Smooth muscle cell (in vitro differentiated cells): Measurements from ENCODE around the gene CRMP1. TPM values are rescaled to one million over a fixed set of nuclear protein-coding genes. Genes with fewer than 3 reads are reported as not detected.

Source experiments
- DNase-seq: peaks from one replicate; lab custom pipeline; 2025; ENCODE audit not compliant: unreplicated experiment; lab: John Stamatoyannopoulos, UW
- H2AFZ ChIP-seq: fragments of 200-600 bp; sonication (generic); 2 replicates; pipeline ENCODE4 v1.6.0; 2016; ENCODE audit warnings: antibody characterized with exemption, low read depth, mild to moderate bottlenecking
- H3F3A ChIP-seq: fragments of 200-600 bp; sonication (generic); 2 replicates; pipeline ENCODE4 v1.6.0; 2017; ENCODE audit warnings: antibody characterized with exemption, low read depth
- H3K27ac ChIP-seq: fragments of 200-600 bp; sonication (generic); 2 replicates; pipeline ENCODE4 v1.5.1; 2016; ENCODE audit warnings: low read depth, mild to moderate bottlenecking
- H3K27me3 ChIP-seq: fragments of 200-600 bp; sonication (generic); 2 replicates; pipeline ENCODE4 v1.6.1; 2016; ENCODE audit warnings: low read depth, mild to moderate bottlenecking
- H3K36me3 ChIP-seq: fragments of 200-600 bp; sonication (generic); 2 replicates; pipeline ENCODE4 v1.5.1; 2016; ENCODE audit warnings: low read depth
- H3K4me1 ChIP-seq: fragments of 200-600 bp; sonication (generic); 2 replicates; pipeline ENCODE4 v1.5.1; 2016; ENCODE audit warnings: low read depth
- H3K4me2 ChIP-seq: fragments of 200-600 bp; sonication (generic); 2 replicates; pipeline ENCODE4 v1.6.0; 2016; ENCODE audit warnings: mild to moderate bottlenecking
- H3K4me3 ChIP-seq: fragments of 200-600 bp; sonication (generic); 2 replicates; pipeline ENCODE4 v1.5.1; 2016; ENCODE audit warnings: mild to moderate bottlenecking
- H3K79me2 ChIP-seq: fragments of 200-600 bp; sonication (generic); 2 replicates; pipeline ENCODE4 v1.6.0; 2016; ENCODE audit warnings: low read depth, mild to moderate bottlenecking
- H3K9ac ChIP-seq: fragments of 200-600 bp; sonication (generic); 2 replicates; pipeline ENCODE4 v1.6.0; 2016; ENCODE audit warnings: low read depth
- H3K9me3 ChIP-seq: fragments of 200-600 bp; sonication (generic); replicated peaks from 2 replicates; pipeline ENCODE4 v1.5.1; 2016; ENCODE audit warnings: low read depth
- H4K20me1 ChIP-seq: fragments of 200-600 bp; sonication (generic); 2 replicates; pipeline ENCODE4 v1.6.0; 2016; ENCODE audit warnings: low read depth
- CTCF ChIP-seq: fragments of 200-600 bp; sonication (generic); IDR thresholded peaks from 2 replicates; pipeline ENCODE4 v1.5.1; 2017; ENCODE audit warnings: borderline replicate concordance, mild to moderate bottlenecking, antibody characterized with exemption; ENCODE audit not compliant: insufficient read depth, poor library complexity, severe bottlenecking
- WGBS: methylation state at CpG from one replicate; pipeline ENCODE4 v1.1.7; 2016; ENCODE audit warnings: low lambda C conversion rate; 5-methylcytosine and 5-hydroxymethylcytosine counted together
- polyA plus RNA-seq: library from polyadenylated mRNA; unstranded; fragments of >200 nt; fragmentation: Nextera tagmentation; extraction: Ambion mirVana; gene quantifications from 2 replicates; pipeline ENCODE4 v1.2.1, GENCODE V29; 2016
- total RNA-seq: library from RNA; depleted of rRNA; stranded (reverse); fragments of >200 nt; gene quantifications from 2 replicates; pipeline ENCODE4 v1.2.3, GENCODE V29; 2014

Gene CRMP1
- total and polyA plus RNA-seq, 2 experiments from 2014 or later = 12.5 to 18.6 TPM

- no peak for TF ChIP-seq CTCF
- Histone ChIP-seq H3K79me2 (no peaks in the 10 kb centered on the region), H3K36me3 (no peaks in the 10 kb centered on the region), H3K9ac (no peak overlapping the region), H3F3A (no peaks in the 10 kb centered on the region), H3K9me3 (no peaks in the 10 kb centered on the region), H3K4me3 (no peak overlapping the region), H3K27ac (no peak overlapping the region), H3K4me1 (no peaks in the 10 kb centered on the region), H3K4me2 (no peak overlapping the region), H3K27me3 (no peaks in the 10 kb centered on the region), H4K20me1 (peaks cover 12% of the 10 kb centered on the region), H2AFZ (no peak overlapping the region)
- WGBS = 96% methylated on average over 19 of the region's 19 CpGs
- no peak for DNase-seq
Measured at GRCh38 chr4:5827108-5828004, 65.5 kb downstream of the CRMP1 start.

GRCh38 chr4:5826437-5827107 lies 66.3 kb downstream of the CRMP1 start:
- 96% methylated on average over 5 of the region's 5 CpGs for WGBS

GRCh38 chr4:5825321-5826041 lies 67.4 kb downstream of the CRMP1 start:
- H3K27ac ChIP-seq = no peak overlapping the region
- no peak overlapping the region for H3K4me2 ChIP-seq
- H3K4me3 ChIP-seq = no peak overlapping the region
- H4K20me1 ChIP-seq = peaks cover 29% of the 10 kb centered on the region
- H3K36me3 ChIP-seq = peaks cover 5% of the 10 kb centered on the region
- no peak for TF ChIP-seq CTCF
- no peak for DNase-seq
- H3K9ac ChIP-seq = no peak overlapping the region
- H3K9me3 ChIP-seq = no peaks in the 10 kb centered on the region
- no peaks in the 10 kb centered on the region for H3K4me1 ChIP-seq
- no peaks in the 10 kb centered on the region for H3K79me2 ChIP-seq
- H2AFZ ChIP-seq = no peak overlapping the region
- no peaks in the 10 kb centered on the region for H3F3A ChIP-seq
- H3K27me3 ChIP-seq = no peaks in the 10 kb centered on the region
- WGBS = 95% methylated on average over 19 of the region's 19 CpGs

More at GRCh38 chr4:5826437-5827107, 66.3 kb downstream of the CRMP1 start:
- Histone ChIP-seq H3F3A (no peaks in the 10 kb centered on the region), H3K4me1 (no peaks in the 10 kb centered on the region), H2AFZ (no peak overlapping the region), H3K9ac (no peak overlapping the region), H3K4me3 (no peak overlapping the region), H3K4me2 (no peak overlapping the region), H3K79me2 (no peaks in the 10 kb centered on the region), H3K27ac (no peak overlapping the region), H3K36me3 (no peaks in the 10 kb centered on the region), H3K27me3 (no peaks in the 10 kb centered on the region), H4K20me1 (peaks cover 20% of the 10 kb centered on the region), H3K9me3 (no peaks in the 10 kb centered on the region)
- no peak for DNase-seq
- no peak for TF ChIP-seq CTCF
